ENCODE data around the gene GTSF1L.

The GTSF1L gene

DNA sequence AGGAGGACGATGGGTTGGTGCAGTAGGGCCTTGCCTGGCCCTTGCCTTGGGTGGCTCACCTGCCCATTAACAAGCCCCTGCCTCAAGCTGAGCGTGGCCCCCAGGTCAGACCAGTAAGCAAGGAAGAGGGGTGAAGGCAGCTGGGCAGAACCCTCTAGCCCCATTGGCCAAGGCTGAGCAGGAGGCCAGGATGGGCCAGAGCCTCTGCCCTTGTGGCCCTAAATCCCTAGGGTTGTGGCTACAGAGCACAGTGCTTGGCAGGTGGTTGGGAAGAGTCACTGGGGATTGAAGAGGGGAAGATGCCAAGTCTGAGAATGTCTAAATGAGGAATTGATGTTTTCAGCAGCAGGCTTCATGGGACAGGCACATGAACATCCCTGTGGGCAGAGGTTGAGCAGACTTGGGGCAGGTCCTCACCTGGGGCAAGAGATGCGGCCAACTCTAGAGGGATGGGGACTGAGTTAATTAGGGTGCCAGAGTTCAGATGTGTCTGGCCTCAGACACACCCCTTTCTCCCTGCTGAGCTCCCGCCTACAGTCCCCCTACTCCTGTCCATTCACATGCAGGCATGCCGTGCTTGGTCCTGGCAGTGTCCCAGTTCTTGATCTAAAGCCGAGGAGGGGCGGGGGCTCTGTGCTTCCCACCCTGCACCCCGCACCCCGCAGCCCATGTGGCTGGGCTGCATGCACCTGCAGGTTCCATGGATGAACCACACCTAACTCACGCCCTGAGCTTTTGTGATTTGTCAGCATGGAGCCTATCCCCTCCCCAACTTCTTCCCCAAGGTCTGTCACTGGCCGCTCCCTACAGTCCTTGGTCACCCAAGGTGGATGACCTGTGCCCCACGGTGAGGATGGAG, 9.8 kb downstream of the GTSF1L start:
- DNase-seq (ENCODE audit: low read depth) = no peak

GRCh38 chr20:43716123-43716522, 10.7 kb downstream of the GTSF1L start:
- DNase-seq (ENCODE audit: low read depth) = no peak

DNA sequence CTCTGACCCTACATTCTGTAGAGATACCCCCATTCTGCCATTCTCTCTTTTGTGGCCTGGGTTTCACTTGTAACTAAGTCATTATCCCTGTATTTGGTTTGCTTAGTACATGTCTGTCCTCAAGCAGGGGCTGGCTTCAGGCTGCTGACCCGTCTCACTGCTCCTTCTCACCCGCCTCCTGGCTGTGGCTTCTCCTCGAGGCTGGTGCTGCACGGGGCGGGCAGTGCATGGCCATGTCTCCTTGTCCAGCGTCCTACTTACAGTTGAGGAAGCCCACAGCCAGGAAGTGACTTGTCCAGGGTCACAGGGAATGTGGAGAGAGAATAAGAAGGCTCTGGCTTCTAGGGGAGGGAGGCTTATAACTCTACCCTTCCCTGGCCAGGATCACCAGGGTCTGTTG, 11.3 kb downstream of the GTSF1L start:
- DNase-seq (ENCODE audit: low read depth) = no peak

GRCh38 chr20:43715044-43715443, 11.8 kb downstream of the GTSF1L start:
- no peak for DNase-seq (ENCODE audit: low read depth)

- DNase-seq (ENCODE audit: low read depth) = no peak
Measured at GRCh38 chr20:43711098-43711654, 15.6 kb downstream of the GTSF1L start.

DNA sequence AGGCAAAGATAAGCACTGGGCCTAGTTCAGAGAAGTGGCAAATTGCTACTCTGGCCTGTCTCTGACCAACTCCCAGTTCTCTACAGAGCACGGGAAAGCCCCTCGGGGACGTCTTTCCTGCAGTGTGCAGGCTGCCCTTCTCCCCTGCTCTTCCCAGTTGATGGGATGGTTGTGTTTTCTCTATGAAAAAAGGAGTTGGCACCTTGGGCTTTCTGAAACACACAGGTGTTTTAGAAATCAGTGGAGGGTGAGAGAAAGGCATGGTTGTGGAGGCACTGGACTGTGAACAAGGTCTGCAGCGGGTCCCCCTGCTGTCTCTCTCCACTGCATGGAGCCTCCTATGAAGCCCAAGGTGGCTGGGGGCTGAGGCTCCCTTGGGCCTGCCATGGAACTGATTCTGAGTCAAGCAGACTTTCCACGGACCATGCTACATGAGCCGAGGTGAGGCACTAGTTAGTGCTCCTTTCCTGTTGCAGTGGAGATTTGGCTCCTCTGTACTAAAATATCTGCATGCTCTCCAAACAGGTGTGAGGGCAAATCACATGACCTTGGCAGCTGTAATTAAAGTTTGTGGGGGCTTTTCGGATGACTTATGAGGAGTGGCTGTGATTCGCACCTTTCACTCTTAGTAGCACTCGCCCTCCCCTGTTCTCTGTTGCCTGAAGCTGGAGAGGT, 16.3 kb downstream of the GTSF1L start:
- DNase-seq (ENCODE audit: low read depth) = no peak

DNA sequence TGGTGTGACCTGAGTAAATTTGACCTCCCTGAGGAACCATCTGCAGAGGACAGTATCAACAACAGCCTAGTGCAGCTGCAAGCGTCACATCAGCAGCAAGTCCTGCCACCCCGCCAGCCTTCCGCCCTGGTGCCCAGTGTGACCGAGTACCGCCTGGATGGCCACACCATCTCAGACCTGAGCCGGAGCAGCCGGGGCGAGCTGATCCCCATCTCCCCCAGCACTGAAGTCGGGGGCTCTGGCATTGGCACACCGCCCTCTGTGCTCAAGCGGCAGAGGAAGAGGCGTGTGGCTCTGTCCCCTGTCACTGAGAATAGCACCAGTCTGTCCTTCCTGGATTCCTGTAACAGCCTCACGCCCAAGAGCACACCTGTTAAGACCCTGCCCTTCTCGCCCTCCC, 24.3 kb downstream of the GTSF1L start:
- no peak for DNase-seq (ENCODE audit: low read depth)

- no peak for DNase-seq (ENCODE audit: low read depth)
Measured at GRCh38 chr20:43700627-43701026, 26.2 kb downstream of the GTSF1L start.

GRCh38 chr20:43699941-43700565, 26.7 kb downstream of the GTSF1L start:
- DNase-seq (ENCODE audit: low read depth) = no peak

DNA sequence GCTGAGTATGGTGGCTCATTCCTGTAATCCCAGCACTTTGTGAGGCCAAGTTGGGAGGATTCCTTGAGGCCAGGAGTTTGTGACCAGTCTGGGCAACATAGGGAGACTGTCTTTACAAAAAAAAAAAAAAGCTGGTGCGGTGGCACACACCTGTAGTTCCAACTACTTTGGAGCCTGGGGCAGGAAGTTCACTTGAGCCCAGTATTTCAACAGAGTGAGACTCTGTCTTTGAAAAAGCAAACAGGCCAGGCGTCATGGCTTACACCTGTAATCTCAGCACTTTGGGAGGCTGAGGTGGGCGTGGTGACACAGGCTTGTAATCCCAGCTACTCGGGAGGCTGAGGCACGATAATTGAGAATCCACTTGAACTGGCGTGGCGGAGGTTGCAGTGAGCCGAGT, 31.2 kb downstream of the GTSF1L start:
- no peak for DNase-seq (ENCODE audit: low read depth)

DNA sequence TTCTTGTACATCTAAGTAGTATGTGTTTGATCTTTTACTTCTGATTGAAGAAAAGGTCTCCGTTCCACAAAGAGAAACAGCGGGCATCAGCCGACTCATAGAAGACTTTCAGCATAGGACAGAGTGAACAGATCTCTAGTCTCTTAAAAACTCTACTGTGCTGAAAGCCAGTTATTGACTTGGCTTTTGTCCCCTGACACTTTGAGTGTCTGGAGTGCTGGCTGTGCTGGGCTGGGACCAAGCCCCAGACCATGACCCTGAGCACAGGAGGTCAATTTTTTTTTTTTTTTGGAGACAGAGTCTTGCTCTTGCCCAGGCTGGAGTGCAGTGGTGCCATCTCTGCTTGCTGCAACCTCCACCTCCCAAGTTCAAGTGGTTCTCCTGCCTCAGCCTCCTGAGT, 32.0 kb downstream of the GTSF1L start:
- no peak for DNase-seq (ENCODE audit: low read depth)

DNA sequence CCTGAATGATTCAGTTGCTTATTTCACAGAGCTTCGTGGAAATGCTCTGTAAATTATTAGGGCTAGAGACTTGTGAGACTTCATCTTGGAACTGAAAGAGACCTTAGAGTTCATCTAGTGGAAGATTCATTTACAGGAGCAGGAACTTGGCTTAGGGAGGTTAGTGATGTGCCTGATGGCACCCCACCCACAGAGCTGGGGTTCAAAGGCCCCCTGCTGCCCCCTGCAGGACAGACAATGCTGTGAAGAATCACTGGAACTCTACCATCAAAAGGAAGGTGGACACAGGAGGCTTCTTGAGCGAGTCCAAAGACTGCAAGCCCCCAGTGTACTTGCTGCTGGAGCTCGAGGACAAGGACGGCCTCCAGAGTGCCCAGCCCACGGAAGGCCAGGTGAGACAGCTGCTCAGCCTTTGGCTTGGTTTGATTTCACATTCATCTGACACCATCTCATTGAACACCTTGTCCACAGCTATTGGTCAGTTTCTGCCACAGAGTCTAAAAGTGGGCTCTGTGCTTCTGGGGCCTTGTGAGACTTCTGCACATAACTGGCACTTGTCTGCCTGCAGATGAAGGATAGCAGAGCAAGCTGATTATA, 34.8 kb downstream of the GTSF1L start:
- DNase-seq (ENCODE audit: low read depth) = peak; percentile 37

DNA sequence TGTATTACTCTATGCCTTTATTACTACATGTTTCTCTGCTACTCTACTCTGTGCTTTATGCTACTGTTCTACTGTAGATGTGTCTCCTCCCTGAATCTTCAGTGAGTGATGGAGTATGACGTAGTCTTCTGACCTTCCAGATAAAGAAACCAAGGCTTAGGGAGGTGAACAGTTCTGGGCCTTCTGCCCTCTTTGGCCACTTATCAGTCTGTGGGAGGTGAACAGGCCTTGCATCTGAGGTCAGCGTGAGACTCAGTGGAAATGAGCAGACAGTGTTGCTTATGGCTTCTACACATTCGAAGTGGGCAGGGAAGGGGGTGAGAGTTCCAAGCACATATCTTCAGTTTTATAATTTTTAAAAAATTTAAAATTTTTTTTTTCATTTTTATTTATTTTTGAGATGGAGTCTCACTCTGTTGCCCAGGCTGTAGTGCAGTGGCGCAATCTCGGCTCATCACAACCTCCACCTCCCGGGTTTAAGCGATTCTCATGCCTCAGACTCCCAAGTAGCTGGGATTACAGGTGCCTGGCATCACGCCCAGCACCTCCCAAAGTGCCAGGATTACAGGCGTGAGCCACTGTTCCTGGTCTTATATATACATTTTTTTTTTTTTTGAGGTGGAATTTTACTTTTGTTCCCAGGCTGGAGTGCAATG, 35.7 kb downstream of the GTSF1L start:
- DNase-seq (ENCODE audit: low read depth) = no peak

DNA sequence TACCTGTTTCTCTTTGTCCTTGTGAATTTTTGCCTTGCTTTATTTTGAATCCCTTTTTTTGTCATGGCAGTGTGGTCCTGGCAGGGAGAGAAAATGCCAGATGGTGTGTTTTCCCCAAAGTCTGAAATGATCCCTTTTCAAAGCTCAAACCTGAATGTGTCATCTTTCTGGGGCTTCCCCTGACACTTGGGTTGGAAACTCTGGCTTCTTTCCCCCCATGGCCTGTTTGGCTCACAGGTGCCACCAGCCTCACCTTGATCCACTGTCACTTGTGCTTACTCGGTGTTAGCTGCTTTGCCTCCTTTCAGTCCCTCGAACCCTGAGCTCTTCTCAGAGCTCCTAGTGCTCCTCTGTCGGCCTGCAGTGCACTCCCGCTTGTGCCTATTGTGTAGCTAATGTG, 37.6 kb downstream of the GTSF1L start:
- no peak for DNase-seq (ENCODE audit: low read depth)

GRCh38 chr20:43686820-43687219, 40.0 kb downstream of the GTSF1L start:
- DNase-seq (ENCODE audit: low read depth) = no peak

DNA sequence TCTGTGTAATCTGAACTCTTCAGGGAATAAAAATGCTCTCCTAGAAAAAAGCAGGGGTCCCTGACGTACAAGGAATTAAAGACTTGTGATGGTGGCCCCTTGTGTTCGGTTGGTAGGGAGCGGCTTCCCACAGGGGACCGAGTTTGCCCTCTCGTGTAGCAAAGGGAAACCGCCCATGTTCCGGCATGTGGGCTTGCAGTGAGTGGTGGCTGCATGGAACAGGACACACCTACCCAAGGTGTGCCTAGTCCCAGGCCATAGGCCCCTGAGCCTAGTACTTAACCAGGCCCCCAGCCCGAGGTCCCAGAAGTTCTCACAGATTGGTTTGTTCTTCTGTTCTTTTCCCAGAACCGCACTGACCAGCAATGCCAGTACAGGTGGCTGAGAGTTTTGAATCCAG, 44.4 kb downstream of the GTSF1L start:
- no peak for DNase-seq (ENCODE audit: low read depth)

DNA sequence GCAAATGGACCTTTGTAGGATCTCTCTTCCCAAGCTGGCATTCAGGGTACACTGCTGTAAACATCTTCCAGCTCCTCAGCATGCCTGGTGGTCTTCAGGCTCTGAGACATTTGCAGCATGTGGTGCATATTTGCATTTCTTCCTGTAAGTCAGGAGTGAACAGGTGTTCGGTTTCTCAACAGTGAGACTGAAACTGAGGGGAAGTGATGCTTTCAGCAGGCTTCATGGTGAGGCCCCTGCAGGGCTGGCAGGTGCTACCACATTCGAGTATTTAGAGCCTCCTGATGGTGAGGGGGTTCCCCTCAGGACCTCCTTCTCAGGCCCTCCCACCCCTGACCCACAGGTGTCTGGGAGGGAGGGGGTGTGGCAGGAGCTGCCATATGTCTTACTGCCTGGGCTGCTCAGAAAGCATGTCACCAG, 44.8 kb downstream of the GTSF1L start:
- no peak for DNase-seq (ENCODE audit: low read depth)

DNA sequence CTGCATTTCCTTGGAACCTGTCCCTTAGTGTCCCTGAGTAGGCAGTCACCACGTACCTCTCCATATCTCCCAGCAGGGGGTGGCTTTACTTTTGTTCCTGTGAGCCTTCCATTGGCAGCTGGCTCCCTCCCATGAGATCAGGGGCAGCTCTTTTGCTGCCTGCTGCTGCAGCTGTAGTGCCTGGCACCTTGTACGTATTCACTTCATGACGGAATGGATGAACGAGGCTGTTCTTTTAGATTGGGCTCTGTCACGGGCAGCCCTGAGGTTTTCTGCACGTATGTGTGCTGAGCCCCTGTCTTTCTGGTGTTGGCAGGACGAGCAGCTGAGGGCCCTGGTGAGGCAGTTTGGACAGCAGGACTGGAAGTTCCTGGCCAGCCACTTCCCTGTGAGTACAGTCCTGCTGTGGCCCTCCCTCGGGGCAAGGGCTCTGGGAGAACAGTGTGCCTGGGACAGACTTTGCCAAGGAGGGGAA, 45.3 kb downstream of the GTSF1L start:
- no peak for DNase-seq (ENCODE audit: low read depth)

- DNase-seq (ENCODE audit: low read depth) = no peak
Measured at GRCh38 chr20:43680981-43681380, 45.8 kb downstream of the GTSF1L start.

DNA sequence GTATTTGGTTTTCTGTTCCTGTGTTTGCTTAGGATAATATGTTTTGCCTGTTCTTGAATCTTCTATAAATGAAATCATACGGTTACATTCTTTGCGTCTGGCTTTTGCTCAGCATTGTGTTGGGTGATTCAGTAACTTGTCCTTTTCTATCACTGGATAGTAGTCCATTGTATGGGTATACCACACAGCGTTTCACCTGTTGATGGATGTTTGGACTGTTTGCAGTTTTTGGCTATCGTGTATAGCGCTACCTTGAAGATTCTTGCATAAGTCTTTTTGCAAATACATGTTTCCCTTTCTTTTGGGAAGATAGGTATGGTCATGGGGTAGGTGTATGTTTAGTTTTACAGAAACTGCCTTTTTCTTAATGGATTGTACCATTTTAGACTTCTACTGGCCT, 50.4 kb downstream of the GTSF1L start:
- no peak for DNase-seq (ENCODE audit: low read depth)

Data from stimulated activated CD8-positive, alpha-beta memory T cell treated with anti-CD3 and anti-CD28 coated beads, Interleukin-12 subunit alpha, Interleukin-12 subunit beta, amount 100 ng/mL, for 1 hour (primary cell).